Measurements from ENCODE around the gene AKT1. TPM values are rescaled to one million over a fixed set of nuclear protein-coding genes. Genes with fewer than 3 reads are reported as not detected.
A peak's percentile ranks its signal among the peaks of the same experiment; 100 is the strongest.

AKT1 gene
- total and polyA plus RNA-seq, 4 donors: 30.6 to 192 (median 58.7) TPM

DNA sequence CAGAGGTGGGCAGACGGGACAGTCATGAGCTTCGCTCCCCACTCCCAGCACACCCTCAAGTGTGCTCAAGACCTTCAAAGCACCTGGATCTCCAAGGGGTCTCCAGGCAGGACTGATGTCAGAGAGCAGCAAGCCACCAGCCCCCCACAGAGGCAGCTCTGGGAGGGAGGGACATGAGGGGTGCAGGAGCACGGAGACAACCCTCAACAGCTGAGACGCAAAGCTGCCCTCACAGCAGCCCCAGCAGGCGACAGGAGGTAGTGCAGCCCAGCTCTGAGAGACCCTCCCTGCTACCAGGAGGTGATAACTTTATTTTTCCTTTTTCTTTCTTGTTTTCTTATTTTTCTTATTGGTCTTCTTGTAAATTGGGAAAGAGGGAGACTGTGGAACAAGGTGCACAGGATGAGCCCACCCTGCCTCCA, 24.7 kb downstream of the AKT1 start:
- TF ChIP-seq, protein P1, sequence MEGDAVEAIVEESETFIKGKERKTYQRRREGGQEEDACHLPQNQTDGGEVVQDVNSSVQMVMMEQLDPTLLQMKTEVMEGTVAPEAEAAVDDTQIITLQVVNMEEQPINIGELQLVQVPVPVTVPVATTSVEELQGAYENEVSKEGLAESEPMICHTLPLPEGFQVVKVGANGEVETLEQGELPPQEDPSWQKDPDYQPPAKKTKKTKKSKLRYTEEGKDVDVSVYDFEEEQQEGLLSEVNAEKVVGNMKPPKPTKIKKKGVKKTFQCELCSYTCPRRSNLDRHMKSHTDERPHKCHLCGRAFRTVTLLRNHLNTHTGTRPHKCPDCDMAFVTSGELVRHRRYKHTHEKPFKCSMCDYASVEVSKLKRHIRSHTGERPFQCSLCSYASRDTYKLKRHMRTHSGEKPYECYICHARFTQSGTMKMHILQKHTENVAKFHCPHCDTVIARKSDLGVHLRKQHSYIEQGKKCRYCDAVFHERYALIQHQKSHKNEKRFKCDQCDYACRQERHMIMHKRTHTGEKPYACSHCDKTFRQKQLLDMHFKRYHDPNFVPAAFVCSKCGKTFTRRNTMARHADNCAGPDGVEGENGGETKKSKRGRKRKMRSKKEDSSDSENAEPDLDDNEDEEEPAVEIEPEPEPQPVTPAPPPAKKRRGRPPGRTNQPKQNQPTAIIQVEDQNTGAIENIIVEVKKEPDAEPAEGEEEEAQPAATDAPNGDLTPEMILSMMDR (IDR thresholded peaks at IDR 0.05; ENCODE audit: low read depth, low read length, missing input control): peak; percentile 48
- TF ChIP-seq, protein P2, sequence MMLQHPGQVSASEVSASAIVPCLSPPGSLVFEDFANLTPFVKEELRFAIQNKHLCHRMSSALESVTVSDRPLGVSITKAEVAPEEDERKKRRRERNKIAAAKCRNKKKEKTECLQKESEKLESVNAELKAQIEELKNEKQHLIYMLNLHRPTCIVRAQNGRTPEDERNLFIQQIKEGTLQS (IDR thresholded peaks at IDR 0.05): no peak
- peaks cover 17 to 41% (median 21%) of the 10 kb centered on the region in 4 donors for H3K36me3 ChIP-seq (ENCODE audit: control insufficient read depth in 4 of 4, insufficient read depth in 3 of 4, low read depth in 1 of 4, low read length in 3 of 4)
- H3K9me3 ChIP-seq (ENCODE audit: control insufficient read depth in 4 of 4, low read length in 3 of 4): no peaks in the 10 kb centered on the region

DNA sequence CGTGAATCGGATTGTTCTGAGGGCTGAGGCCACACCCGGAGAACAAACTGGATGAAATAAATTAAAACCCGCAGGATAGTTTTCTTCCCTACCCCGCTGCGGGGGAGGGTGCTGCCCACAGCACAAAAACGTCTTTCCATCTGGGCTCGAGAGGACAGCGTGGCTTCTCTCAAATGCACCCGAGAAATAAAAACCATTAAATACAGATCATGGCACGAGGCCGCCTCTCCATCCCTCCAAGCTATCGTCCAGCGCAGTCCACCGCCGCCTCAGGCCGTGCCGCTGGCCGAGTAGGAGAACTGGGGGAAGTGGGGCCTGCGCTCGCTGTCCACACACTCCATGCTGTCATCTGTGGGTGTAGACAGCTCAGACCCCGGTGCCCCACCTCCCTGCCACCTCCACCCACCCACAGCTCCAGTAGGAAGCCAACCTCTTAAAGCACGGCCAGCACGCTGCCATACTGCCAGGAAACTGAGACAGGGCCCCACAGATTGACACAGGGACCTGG, 25.4 kb downstream of the AKT1 start:
- no peaks in the 10 kb centered on the region for H3K27me3 ChIP-seq (ENCODE audit: control insufficient read depth in 4 of 4, insufficient read depth in 4 of 4, low read length in 3 of 4)
- H3K36me3 ChIP-seq (ENCODE audit: control insufficient read depth in 4 of 4, insufficient read depth in 3 of 4, low read depth in 1 of 4, low read length in 3 of 4): peaks cover 17 to 35% (median 21%) of the 10 kb centered on the region in 4 donors
- H3K4me3 ChIP-seq (ENCODE audit: low read depth in 1 of 3, low read length in 3 of 3): no peak overlapping the region
- WGBS: 88% methylated on average over 24 of the region's 24 CpGs
- no peak overlapping the region for H3K9ac ChIP-seq (ENCODE audit: low read depth in 1 of 2, low read length in 2 of 2)
- TF ChIP-seq, protein P3, sequence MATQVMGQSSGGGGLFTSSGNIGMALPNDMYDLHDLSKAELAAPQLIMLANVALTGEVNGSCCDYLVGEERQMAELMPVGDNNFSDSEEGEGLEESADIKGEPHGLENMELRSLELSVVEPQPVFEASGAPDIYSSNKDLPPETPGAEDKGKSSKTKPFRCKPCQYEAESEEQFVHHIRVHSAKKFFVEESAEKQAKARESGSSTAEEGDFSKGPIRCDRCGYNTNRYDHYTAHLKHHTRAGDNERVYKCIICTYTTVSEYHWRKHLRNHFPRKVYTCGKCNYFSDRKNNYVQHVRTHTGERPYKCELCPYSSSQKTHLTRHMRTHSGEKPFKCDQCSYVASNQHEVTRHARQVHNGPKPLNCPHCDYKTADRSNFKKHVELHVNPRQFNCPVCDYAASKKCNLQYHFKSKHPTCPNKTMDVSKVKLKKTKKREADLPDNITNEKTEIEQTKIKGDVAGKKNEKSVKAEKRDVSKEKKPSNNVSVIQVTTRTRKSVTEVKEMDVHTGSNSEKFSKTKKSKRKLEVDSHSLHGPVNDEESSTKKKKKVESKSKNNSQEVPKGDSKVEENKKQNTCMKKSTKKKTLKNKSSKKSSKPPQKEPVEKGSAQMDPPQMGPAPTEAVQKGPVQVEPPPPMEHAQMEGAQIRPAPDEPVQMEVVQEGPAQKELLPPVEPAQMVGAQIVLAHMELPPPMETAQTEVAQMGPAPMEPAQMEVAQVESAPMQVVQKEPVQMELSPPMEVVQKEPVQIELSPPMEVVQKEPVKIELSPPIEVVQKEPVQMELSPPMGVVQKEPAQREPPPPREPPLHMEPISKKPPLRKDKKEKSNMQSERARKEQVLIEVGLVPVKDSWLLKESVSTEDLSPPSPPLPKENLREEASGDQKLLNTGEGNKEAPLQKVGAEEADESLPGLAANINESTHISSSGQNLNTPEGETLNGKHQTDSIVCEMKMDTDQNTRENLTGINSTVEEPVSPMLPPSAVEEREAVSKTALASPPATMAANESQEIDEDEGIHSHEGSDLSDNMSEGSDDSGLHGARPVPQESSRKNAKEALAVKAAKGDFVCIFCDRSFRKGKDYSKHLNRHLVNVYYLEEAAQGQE (IDR thresholded peaks at IDR 0.05): no peak
- TF ChIP-seq EGR1 (IDR thresholded peaks at IDR 0.05; ENCODE audit: low read depth in 2 of 2) (no peak), JUND (IDR thresholded peaks at IDR 0.05) (no peak), RAD21 (IDR thresholded peaks at IDR 0.05) (no peak), YY1 (IDR thresholded peaks at IDR 0.05) (no peak), SP1 (IDR thresholded peaks at IDR 0.05) (no peak), NR2F2 (IDR thresholded peaks at IDR 0.05) (no peak), HNF4G (IDR thresholded peaks at IDR 0.05) (no peak)
- TF ChIP-seq, protein P4, sequence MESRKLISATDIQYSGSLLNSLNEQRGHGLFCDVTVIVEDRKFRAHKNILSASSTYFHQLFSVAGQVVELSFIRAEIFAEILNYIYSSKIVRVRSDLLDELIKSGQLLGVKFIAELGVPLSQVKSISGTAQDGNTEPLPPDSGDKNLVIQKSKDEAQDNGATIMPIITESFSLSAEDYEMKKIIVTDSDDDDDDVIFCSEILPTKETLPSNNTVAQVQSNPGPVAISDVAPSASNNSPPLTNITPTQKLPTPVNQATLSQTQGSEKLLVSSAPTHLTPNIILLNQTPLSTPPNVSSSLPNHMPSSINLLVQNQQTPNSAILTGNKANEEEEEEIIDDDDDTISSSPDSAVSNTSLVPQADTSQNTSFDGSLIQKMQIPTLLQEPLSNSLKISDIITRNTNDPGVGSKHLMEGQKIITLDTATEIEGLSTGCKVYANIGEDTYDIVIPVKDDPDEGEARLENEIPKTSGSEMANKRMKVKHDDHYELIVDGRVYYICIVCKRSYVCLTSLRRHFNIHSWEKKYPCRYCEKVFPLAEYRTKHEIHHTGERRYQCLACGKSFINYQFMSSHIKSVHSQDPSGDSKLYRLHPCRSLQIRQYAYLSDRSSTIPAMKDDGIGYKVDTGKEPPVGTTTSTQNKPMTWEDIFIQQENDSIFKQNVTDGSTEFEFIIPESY (IDR thresholded peaks at IDR 0.05): no peak
- TF ChIP-seq, protein P5, sequence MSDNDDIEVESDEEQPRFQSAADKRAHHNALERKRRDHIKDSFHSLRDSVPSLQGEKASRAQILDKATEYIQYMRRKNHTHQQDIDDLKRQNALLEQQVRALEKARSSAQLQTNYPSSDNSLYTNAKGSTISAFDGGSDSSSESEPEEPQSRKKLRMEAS (IDR thresholded peaks at IDR 0.05): no peak
- TF ChIP-seq, protein P1 (IDR thresholded peaks at IDR 0.05; ENCODE audit: low read depth, low read length, missing input control): no peak
- TF ChIP-seq, protein P2 (IDR thresholded peaks at IDR 0.05): no peak
- no peak for DNase-seq (ENCODE audit: low spot score)
- no peaks in the 10 kb centered on the region for H3K9me3 ChIP-seq (ENCODE audit: control insufficient read depth in 4 of 4, low read length in 3 of 4)
- peaks cover 5 to 34% (median 18%) of the 10 kb centered on the region in 4 donors for H3K4me1 ChIP-seq (ENCODE audit: control insufficient read depth in 4 of 4, insufficient read depth in 4 of 4, low read length in 3 of 4)
- no peak overlapping the region for H3K27ac ChIP-seq (ENCODE audit: low read depth in 1 of 2, low read length in 2 of 2)

More for the DNA sequence above, 24.7 kb downstream of the AKT1 start:
- H3K27me3 ChIP-seq (ENCODE audit: control insufficient read depth in 4 of 4, insufficient read depth in 4 of 4, low read length in 3 of 4): no peaks in the 10 kb centered on the region
- no peak overlapping the region for H3K4me3 ChIP-seq (ENCODE audit: low read depth in 1 of 3, low read length in 3 of 3)
- 95% methylated on average over 5 of the region's 5 CpGs for WGBS
- DNase-seq (ENCODE audit: low spot score): no peak
- no peak overlapping the region for H3K9ac ChIP-seq (ENCODE audit: low read depth in 1 of 2, low read length in 2 of 2)
- H3K4me1 ChIP-seq (ENCODE audit: control insufficient read depth in 4 of 4, insufficient read depth in 4 of 4, low read length in 3 of 4): peaks cover 5 to 34% (median 18%) of the 10 kb centered on the region in 4 donors
- no peak overlapping the region for H3K27ac ChIP-seq (ENCODE audit: low read depth in 1 of 2, low read length in 2 of 2)

Measured in liver (tissue), 9 donors.